ENCODE data around the gene TBC1D10A. TPM values are rescaled to one million over a fixed set of nuclear protein-coding genes. Genes with fewer than 3 reads are reported as not detected.

The TBC1D10A gene
- total RNA-seq, 4 donors from 2014 or later: 27.9 to 72.2 (median 45.7) TPM

DNA sequence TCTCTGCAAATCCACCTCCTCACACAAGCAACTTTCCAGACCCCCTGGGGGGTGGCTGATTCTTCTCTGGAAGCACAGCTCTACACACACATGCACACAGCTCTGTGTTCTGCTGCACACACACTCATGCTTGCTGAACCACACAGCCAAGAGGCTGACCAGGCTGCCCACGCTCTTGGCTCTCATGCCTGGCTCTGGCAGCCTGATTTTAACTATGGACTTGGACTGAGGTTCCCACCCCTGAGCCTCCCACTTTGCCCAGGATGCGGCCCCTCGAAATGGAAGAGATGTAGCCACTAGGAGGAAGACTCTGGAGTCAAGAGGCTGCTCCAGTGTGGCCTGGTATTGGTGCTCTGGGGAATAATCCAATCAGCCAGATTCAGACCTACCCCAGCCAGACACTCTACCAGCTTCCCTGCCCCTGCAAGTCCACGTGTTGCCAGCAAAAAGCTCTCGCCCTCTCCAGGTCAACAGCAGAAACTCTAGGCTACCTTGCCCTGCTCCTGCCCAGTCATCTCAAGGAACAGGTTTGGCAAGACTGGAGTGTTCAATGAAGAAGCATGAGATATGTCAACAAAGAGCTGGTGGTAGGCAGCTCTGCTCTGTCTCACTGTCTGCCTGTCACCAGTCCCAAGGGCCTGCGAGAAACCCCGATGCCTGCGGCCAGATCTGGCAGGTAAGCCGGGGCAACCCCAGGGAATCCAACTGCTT is 28.6 kb downstream of the TBC1D10A start:
- WGBS, 2 donors (ENCODE audit: low coverage in 1 of 2): 66% methylated on average over 9 of the region's 9 CpGs; no CpG with 5 or more reads in 1 of the 2 donors
- in situ Hi-C loops (cut with MboI; ENCODE audit: low pct_ligation_motif_present in 1 of 4, low pct_unique_long_range_greater_than_20kb in 1 of 4, low sequenced_read_pairs in 3 of 4) (loop anchor here in 1 of 4 donors (25.0 kb wide), 1 partner anchor 89 kb away; the partner anchor contains the start of genes RNF215 and SEC14L2), intact Hi-C loops (cut with DNase I; ENCODE audit: low total_unique reads) (no loop called here)
- no peak overlapping the region for H3K4me3 ChIP-seq
- peak; percentile 59 for DNase-seq
- H3K27ac ChIP-seq: peak overlapping the region; percentile 17 to 72 (median 32)
- peaks cover 16 to 38% (median 31%) of the 10 kb centered on the region in 4 donors for H3K4me1 ChIP-seq
- H3K9me3 ChIP-seq: no peaks in the 10 kb centered on the region
- TF ChIP-seq POLR2A (IDR thresholded peaks at IDR 0.05) (no peak), POLR2AphosphoS5 (IDR thresholded peaks at IDR 0.05) (peak in 2 of 3 donors; percentile 13 to 18), EP300 (IDR thresholded peaks at IDR 0.05; ENCODE audit: low read depth) (no peak)
- TF ChIP-seq, protein P1, sequence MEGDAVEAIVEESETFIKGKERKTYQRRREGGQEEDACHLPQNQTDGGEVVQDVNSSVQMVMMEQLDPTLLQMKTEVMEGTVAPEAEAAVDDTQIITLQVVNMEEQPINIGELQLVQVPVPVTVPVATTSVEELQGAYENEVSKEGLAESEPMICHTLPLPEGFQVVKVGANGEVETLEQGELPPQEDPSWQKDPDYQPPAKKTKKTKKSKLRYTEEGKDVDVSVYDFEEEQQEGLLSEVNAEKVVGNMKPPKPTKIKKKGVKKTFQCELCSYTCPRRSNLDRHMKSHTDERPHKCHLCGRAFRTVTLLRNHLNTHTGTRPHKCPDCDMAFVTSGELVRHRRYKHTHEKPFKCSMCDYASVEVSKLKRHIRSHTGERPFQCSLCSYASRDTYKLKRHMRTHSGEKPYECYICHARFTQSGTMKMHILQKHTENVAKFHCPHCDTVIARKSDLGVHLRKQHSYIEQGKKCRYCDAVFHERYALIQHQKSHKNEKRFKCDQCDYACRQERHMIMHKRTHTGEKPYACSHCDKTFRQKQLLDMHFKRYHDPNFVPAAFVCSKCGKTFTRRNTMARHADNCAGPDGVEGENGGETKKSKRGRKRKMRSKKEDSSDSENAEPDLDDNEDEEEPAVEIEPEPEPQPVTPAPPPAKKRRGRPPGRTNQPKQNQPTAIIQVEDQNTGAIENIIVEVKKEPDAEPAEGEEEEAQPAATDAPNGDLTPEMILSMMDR (IDR thresholded peaks at IDR 0.05): peak in 3 of 5 experiments; percentile 5 to 29 (median 22)
- H3K36me3 ChIP-seq: peaks cover 0 to 27% (median 17%) of the 10 kb centered on the region in 4 donors
- H3K27me3 ChIP-seq: no peaks in the 10 kb centered on the region

DNA sequence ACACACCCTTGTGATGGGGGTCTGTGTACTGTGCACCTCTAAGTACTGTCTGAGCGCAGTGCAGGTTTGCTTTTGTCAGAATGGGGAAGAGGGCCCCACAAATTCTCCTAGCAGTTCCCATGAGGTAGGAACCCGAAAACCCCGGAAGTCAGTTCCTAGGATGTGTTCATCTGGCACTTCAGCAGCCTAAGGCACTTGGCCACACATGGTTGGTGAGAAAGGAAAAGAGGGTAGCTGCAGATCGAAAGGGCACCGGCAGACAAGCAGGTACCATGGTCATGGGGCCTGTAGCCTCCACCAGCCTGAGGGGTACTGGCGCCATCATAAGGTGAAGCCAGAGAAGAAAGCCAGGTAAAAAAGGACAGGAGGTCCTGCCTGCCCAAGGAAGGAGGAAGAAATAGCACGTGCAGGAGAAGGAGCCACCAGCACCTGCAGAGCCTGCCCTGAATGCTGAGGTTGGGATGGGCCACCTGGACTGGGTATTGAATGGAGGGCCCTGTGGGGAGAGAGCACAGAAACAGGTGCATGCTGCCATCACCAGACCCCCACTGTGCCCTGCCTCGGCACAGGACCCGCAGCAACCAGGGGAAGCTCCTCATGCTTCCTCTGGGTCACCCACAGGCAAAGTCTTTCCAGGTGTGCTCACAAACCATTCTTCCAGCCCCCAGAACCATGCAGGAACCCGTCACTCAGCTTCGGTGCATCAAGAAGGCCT is 29.3 kb downstream of the TBC1D10A start:
- in situ Hi-C loops (cut with MboI; ENCODE audit: low pct_ligation_motif_present in 1 of 4, low pct_unique_long_range_greater_than_20kb in 1 of 4, low sequenced_read_pairs in 3 of 4): loop anchor here in 1 of 4 donors (25.0 kb wide), 1 partner anchor 90 kb away; the partner anchor contains the start of genes RNF215 and SEC14L2
- WGBS, 2 donors (ENCODE audit: low coverage in 1 of 2): 93% methylated on average over 11 of the region's 11 CpGs; no CpG with 5 or more reads in 1 of the 2 donors

GRCh38 chr22:30296833-30297232 is 29.9 kb downstream of the TBC1D10A start:
- intact Hi-C loops (cut with DNase I; ENCODE audit: low total_unique reads): no loop called here
- peaks cover 0 to 39% (median 23%) of the 10 kb centered on the region in 4 donors for H3K36me3 ChIP-seq
- H3K27me3 ChIP-seq: no peaks in the 10 kb centered on the region
- H3K9me3 ChIP-seq: no peaks in the 10 kb centered on the region
- WGBS, 2 donors (ENCODE audit: low coverage in 1 of 2): 87% methylated on average over 3 of the region's 3 CpGs; no CpG with 5 or more reads in 1 of the 2 donors
- in situ Hi-C loops (cut with MboI; ENCODE audit: low pct_ligation_motif_present in 1 of 4, low pct_unique_long_range_greater_than_20kb in 1 of 4, low sequenced_read_pairs in 3 of 4): loop anchor here in 1 of 4 donors (25.0 kb wide), 1 partner anchor 90 kb away; the partner anchor contains the start of genes RNF215 and SEC14L2
- peaks cover 3 to 27% (median 18%) of the 10 kb centered on the region in 4 donors for H3K4me1 ChIP-seq
- H3K4me3 ChIP-seq: no peak overlapping the region
- no peak overlapping the region for H3K27ac ChIP-seq
- no peak for TF ChIP-seq EP300 (IDR thresholded peaks at IDR 0.05; ENCODE audit: low read depth)
- TF ChIP-seq, protein P1 (IDR thresholded peaks at IDR 0.05): no peak
- no peak for DNase-seq

More for the DNA sequence above, 29.3 kb downstream of the TBC1D10A start:
- no peaks in the 10 kb centered on the region for H3K27me3 ChIP-seq
- H3K36me3 ChIP-seq: peaks cover 0 to 33% (median 23%) of the 10 kb centered on the region in 4 donors
- intact Hi-C loops (cut with DNase I; ENCODE audit: low total_unique reads): no loop called here
- DNase-seq: no peak
- no peak overlapping the region for H3K27ac ChIP-seq
- TF ChIP-seq POLR2A (IDR thresholded peaks at IDR 0.05): no peak
- TF ChIP-seq EP300 (IDR thresholded peaks at IDR 0.05; ENCODE audit: low read depth): no peak
- TF ChIP-seq, protein P1 (IDR thresholded peaks at IDR 0.05): no peak
- no peak for TF ChIP-seq POLR2AphosphoS5 (IDR thresholded peaks at IDR 0.05)
- H3K4me1 ChIP-seq: peaks cover 9 to 31% (median 24%) of the 10 kb centered on the region in 4 donors
- no peaks in the 10 kb centered on the region for H3K9me3 ChIP-seq
- H3K4me3 ChIP-seq: no peak overlapping the region

GRCh38 chr22:30296324-30296723 is 30.4 kb downstream of the TBC1D10A start:
- peaks cover 0 to 40% (median 23%) of the 10 kb centered on the region in 4 donors for H3K36me3 ChIP-seq
- in situ Hi-C loops (cut with MboI; ENCODE audit: low pct_ligation_motif_present in 1 of 4, low pct_unique_long_range_greater_than_20kb in 1 of 4, low sequenced_read_pairs in 3 of 4) (loop anchor here in 1 of 4 donors (25.0 kb wide), 1 partner anchor 91 kb away; the partner anchor contains the start of genes RNF215 and SEC14L2), intact Hi-C loops (cut with DNase I; ENCODE audit: low total_unique reads) (no loop called here)
- H3K27me3 ChIP-seq: no peaks in the 10 kb centered on the region
- H3K27ac ChIP-seq: no peak overlapping the region
- 86 to 91% methylated on average over 4 of the region's 4 CpGs for WGBS, 2 donors (ENCODE audit: low coverage in 1 of 2)
- peaks cover 3 to 27% (median 18%) of the 10 kb centered on the region in 4 donors for H3K4me1 ChIP-seq
- no peaks in the 10 kb centered on the region for H3K9me3 ChIP-seq
- DNase-seq: no peak
- no peak for TF ChIP-seq POLR2AphosphoS5 (IDR thresholded peaks at IDR 0.05)
- no peak for TF ChIP-seq POLR2A (IDR thresholded peaks at IDR 0.05)
- no peak for TF ChIP-seq EP300 (IDR thresholded peaks at IDR 0.05; ENCODE audit: low read depth)
- TF ChIP-seq, protein P1 (IDR thresholded peaks at IDR 0.05): no peak
- H3K4me3 ChIP-seq: no peak overlapping the region
